GM19468 (cell line): ENCODE measurements around the gene LNX1.

Experiments
- ATAC-seq: cut with Tn5 transposase; IDR thresholded peaks from one replicate; pipeline ENCODE4 v1.9.1; 2021; ENCODE audit warnings: mild to moderate bottlenecking, moderate library complexity, moderate number of reproducible peaks; ENCODE audit not compliant: unreplicated experiment; ENCODE audit errors: extremely low read depth

Gene LNX1

GRCh38 chr4:53575552-53575951, 15.7 kb downstream of the LNX1 start:
- no peak for ATAC-seq

- no peak for ATAC-seq
These were observed 16.8 kb downstream of the LNX1 start for GRCh38 chr4:53574528-53574927.

- ATAC-seq = no peak
These were observed 17.6 kb downstream of the LNX1 start for GRCh38 chr4:53573696-53574095.

- ATAC-seq = no peak
These were observed 18.7 kb downstream of the LNX1 start for GRCh38 chr4:53572600-53572994.

- ATAC-seq = no peak
These were observed 19.2 kb downstream of the LNX1 start for GRCh38 chr4:53571936-53572599.

GRCh38 chr4:53563824-53564223, 27.5 kb downstream of the LNX1 start:
- ATAC-seq = no peak

GRCh38 chr4:53562409-53562808, 28.9 kb downstream of the LNX1 start:
- ATAC-seq = no peak

- ATAC-seq = no peak
These were observed 32.2 kb downstream of the LNX1 start for GRCh38 chr4:53559021-53559620.

- no peak for ATAC-seq
These were observed 33.1 kb downstream of the LNX1 start for GRCh38 chr4:53558065-53558801.

- ATAC-seq = no peak
These were observed 33.6 kb downstream of the LNX1 start for GRCh38 chr4:53557669-53558064.

- ATAC-seq = no peak
These were observed 34.6 kb downstream of the LNX1 start for GRCh38 chr4:53556651-53557050.

GRCh38 chr4:53553486-53554210, 37.6 kb downstream of the LNX1 start:
- ATAC-seq = no peak

- ATAC-seq = no peak
These were observed 38.6 kb downstream of the LNX1 start for GRCh38 chr4:53552711-53553110.

- ATAC-seq = no peak
These were observed 39.3 kb downstream of the LNX1 start for GRCh38 chr4:53551958-53552357.

GRCh38 chr4:53551281-53551864, 39.9 kb downstream of the LNX1 start:
- no peak for ATAC-seq

GRCh38 chr4:53548662-53549061, 42.6 kb downstream of the LNX1 start:
- ATAC-seq = no peak

GRCh38 chr4:53547983-53548382, 43.3 kb downstream of the LNX1 start:
- ATAC-seq = no peak

- no peak for ATAC-seq
These were observed 45.2 kb downstream of the LNX1 start for GRCh38 chr4:53545942-53546581.

- no peak for ATAC-seq
These were observed 46.0 kb downstream of the LNX1 start for GRCh38 chr4:53545273-53545672.

- no peak for ATAC-seq
These were observed 47.7 kb downstream of the LNX1 start for GRCh38 chr4:53543561-53543960.
